DMS79 (cell line): ENCODE results near the gene CYP27B1.

ENCODE experiments used
- DNase-seq: peaks from one replicate; lab custom pipeline; 2025; lab: John Stamatoyannopoulos, UW

CYP27B1 gene

GRCh38 chr12:57766464-57767304 lies at the start of gene CYP27B1:
Gene CYP27B1 (minus strand): TSS chr12:57767078. CDS start chr12:57767041, 37 bp downstream.
- peak; percentile 17 for DNase-seq

GRCh38 chr12:57816001-57816854 lies 49.4 kb upstream of the CYP27B1 start:
- no peak for DNase-seq

GRCh38 chr12:57815177-57816000 lies 48.5 kb upstream of the CYP27B1 start:
- DNase-seq = peak; percentile 63

GRCh38 chr12:57813971-57814772 lies 47.3 kb upstream of the CYP27B1 start:
- no peak for DNase-seq

GRCh38 chr12:57813111-57813970 lies 46.5 kb upstream of the CYP27B1 start:
- DNase-seq = no peak

GRCh38 chr12:57811028-57811755 lies 44.3 kb upstream of the CYP27B1 start:
- no peak for DNase-seq

- no peak for DNase-seq
Measured at GRCh38 chr12:57810450-57810849, 43.6 kb upstream of the CYP27B1 start.

GRCh38 chr12:57809425-57809824 lies 42.5 kb upstream of the CYP27B1 start:
- no peak for DNase-seq

GRCh38 chr12:57808351-57808750 lies 41.5 kb upstream of the CYP27B1 start:
- DNase-seq = no peak

- no peak for DNase-seq
Measured at GRCh38 chr12:57807285-57807684, 40.4 kb upstream of the CYP27B1 start.

- no peak for DNase-seq
Measured at GRCh38 chr12:57806677-57807076, 39.8 kb upstream of the CYP27B1 start.

- no peak for DNase-seq
Measured at GRCh38 chr12:57803319-57803893, 36.5 kb upstream of the CYP27B1 start.

GRCh38 chr12:57802607-57803006 lies 35.7 kb upstream of the CYP27B1 start:
- no peak for DNase-seq

GRCh38 chr12:57800965-57801364 lies 34.1 kb upstream of the CYP27B1 start:
- no peak for DNase-seq

- DNase-seq = no peak
Measured at GRCh38 chr12:57797933-57798332, 31.1 kb upstream of the CYP27B1 start.

- no peak for DNase-seq
Measured at GRCh38 chr12:57796996-57797395, 30.1 kb upstream of the CYP27B1 start.

- no peak for DNase-seq
Measured at GRCh38 chr12:57795354-57795753, 28.5 kb upstream of the CYP27B1 start.

GRCh38 chr12:57793920-57794319 lies 27.0 kb upstream of the CYP27B1 start:
- DNase-seq = no peak

GRCh38 chr12:57783861-57784260 lies 17.0 kb upstream of the CYP27B1 start:
- DNase-seq = no peak
